ENCODE data around the gene SEC24A. TPM values are rescaled to one million over a fixed set of nuclear protein-coding genes. Genes with fewer than 3 reads are reported as not detected.
"Not testable (repeated sequence)": the region's sequence is repeated elsewhere in the genome, so short reads cannot be mapped to it uniquely, and the experiment has no call there.

Gene SEC24A
- total RNA-seq, 4 donors from 2014 or later: 11.1 to 19.0 (median 13.5) TPM

GRCh38 chr5:134659456-134659855 is 10.9 kb downstream of the SEC24A start:
- WGBS, 2 donors: 93 to 96% methylated on average over 4 of the region's 4 CpGs
- TF ChIP-seq POLR2A (IDR thresholded peaks at IDR 0.05) (no peak), CTCF (IDR thresholded peaks at IDR 0.05) (no peak)
- no peak for DNase-seq (ENCODE audit: low spot score in 2 of 2)
- intact Hi-C loops (cut with DNase I; ENCODE audit: low total_unique reads): no loop called here
- no peak overlapping the region for H3K4me3 ChIP-seq (ENCODE audit: low read depth, poor library complexity, severe bottlenecking)

GRCh38 chr5:134659922-134660321 is 11.3 kb downstream of the SEC24A start:
- TF ChIP-seq CTCF (IDR thresholded peaks at IDR 0.05) (no peak), POLR2A (IDR thresholded peaks at IDR 0.05) (no peak)
- intact Hi-C loops (cut with DNase I; ENCODE audit: low total_unique reads): loop anchor here (10.0 kb wide), 1 partner anchor 165 kb away; no protein-coding TSS in a partner anchor
- 98 to 99% methylated on average over 6 of the region's 6 CpGs for WGBS, 2 donors

GRCh38 chr5:134662971-134663370 is 14.4 kb downstream of the SEC24A start:
- WGBS, 2 donors: 88 to 92% methylated on average over 4 of the region's 4 CpGs
- peak in 1 of 2 donors; percentile 31 for DNase-seq (ENCODE audit: low spot score in 2 of 2)
- no peak for TF ChIP-seq POLR2A (IDR thresholded peaks at IDR 0.05)
- TF ChIP-seq CTCF (IDR thresholded peaks at IDR 0.05): no peak
- intact Hi-C loops (cut with DNase I; ENCODE audit: low total_unique reads): loop anchor here (10.0 kb wide), 1 partner anchor 162 kb away; no protein-coding TSS in a partner anchor
- no peak overlapping the region for H3K4me3 ChIP-seq (ENCODE audit: low read depth, poor library complexity, severe bottlenecking)

More at GRCh38 chr5:134659922-134660321, 11.3 kb downstream of the SEC24A start:
- H3K4me3 ChIP-seq (ENCODE audit: low read depth, poor library complexity, severe bottlenecking): no peak overlapping the region
- DNase-seq (ENCODE audit: low spot score in 2 of 2): no peak

GRCh38 chr5:134664448-134664847 is 15.9 kb downstream of the SEC24A start:
- WGBS, 2 donors: 95 to 98% methylated on average over 3 of the region's 3 CpGs
- TF ChIP-seq CTCF (IDR thresholded peaks at IDR 0.05) (no peak), POLR2A (IDR thresholded peaks at IDR 0.05) (no peak)
- DNase-seq (ENCODE audit: low spot score in 2 of 2): no peak
- H3K4me3 ChIP-seq (ENCODE audit: low read depth, poor library complexity, severe bottlenecking): no peak overlapping the region
- intact Hi-C loops (cut with DNase I; ENCODE audit: low total_unique reads): loop anchor here (10.0 kb wide), 1 partner anchor 160 kb away; no protein-coding TSS in a partner anchor

GRCh38 chr5:134673546-134673945 is 25.0 kb downstream of the SEC24A start:
- intact Hi-C loops (cut with DNase I; ENCODE audit: low total_unique reads); H3K4me3 ChIP-seq (ENCODE audit: low read depth, poor library complexity, severe bottlenecking): not testable (repeated sequence)
- WGBS, 2 donors: 92 to 93% methylated on average over 4 of the region's 4 CpGs
- peak in 1 of 2 donors; percentile 20 for DNase-seq (ENCODE audit: low spot score in 2 of 2)

- DNase-seq (ENCODE audit: low spot score in 2 of 2); intact Hi-C loops (cut with DNase I; ENCODE audit: low total_unique reads); H3K4me3 ChIP-seq (ENCODE audit: low read depth, poor library complexity, severe bottlenecking): not testable (repeated sequence)
- 79 to 81% methylated on average over 4 of the region's 4 CpGs for WGBS, 2 donors
Measured at GRCh38 chr5:134677357-134677756, 28.8 kb downstream of the SEC24A start.

- H3K4me3 ChIP-seq (ENCODE audit: low read depth, poor library complexity, severe bottlenecking); intact Hi-C loops (cut with DNase I; ENCODE audit: low total_unique reads): not testable (repeated sequence)
- 93 to 96% methylated on average over 8 of the region's 8 CpGs for WGBS, 2 donors
- peak in 1 of 2 donors; percentile 46 for DNase-seq (ENCODE audit: low spot score in 2 of 2)
Measured at GRCh38 chr5:134690144-134690543, 41.6 kb downstream of the SEC24A start.

Measured in lower leg skin (tissue), 4 donors.